Ectodermal cell (in vitro differentiated cells): ENCODE data around the gene CDC42SE2.

Experiments used
- H3K27ac ChIP-seq: 2 replicates; pipeline ENCODE4 v1.7.0; 2013; ENCODE audit warnings: mild to moderate bottlenecking, low read depth, low read length; ENCODE audit not compliant: insufficient read depth, poor library complexity, severe bottlenecking
- H3K27me3 ChIP-seq: 2 replicates; pipeline ENCODE4 v1.7.0; 2013; ENCODE audit warnings: mild to moderate bottlenecking, low read length; ENCODE audit not compliant: insufficient read depth, control insufficient read depth, poor library complexity, severe bottlenecking
- H3K36me3 ChIP-seq: one replicate; pipeline ENCODE4 v1.7.0; 2013; ENCODE audit warnings: low read length; ENCODE audit not compliant: control insufficient read depth, insufficient read depth
- H3K4me1 ChIP-seq: one replicate; pipeline ENCODE4 v1.7.0; 2013; ENCODE audit warnings: low read length; ENCODE audit not compliant: control insufficient read depth, insufficient read depth
- H3K4me3 ChIP-seq: 2 replicates; pipeline ENCODE4 v1.7.0; 2013; ENCODE audit warnings: low read depth, low read length, control low read depth; ENCODE audit not compliant: insufficient read depth
- H3K9me3 ChIP-seq: 2 replicates; pipeline ENCODE4 v1.7.0; 2013; ENCODE audit warnings: mild to moderate bottlenecking, low read length, moderate library complexity; ENCODE audit not compliant: control insufficient read depth
- WGBS, 2 experiments: methylation state at CpG; one replicate each; pipeline ENCODE4 v1.1.7; 2013; ENCODE audit warnings: missing lambda C conversion rate in 2 of 2; 5-methylcytosine and 5-hydroxymethylcytosine counted together

Gene CDC42SE2

DNA sequence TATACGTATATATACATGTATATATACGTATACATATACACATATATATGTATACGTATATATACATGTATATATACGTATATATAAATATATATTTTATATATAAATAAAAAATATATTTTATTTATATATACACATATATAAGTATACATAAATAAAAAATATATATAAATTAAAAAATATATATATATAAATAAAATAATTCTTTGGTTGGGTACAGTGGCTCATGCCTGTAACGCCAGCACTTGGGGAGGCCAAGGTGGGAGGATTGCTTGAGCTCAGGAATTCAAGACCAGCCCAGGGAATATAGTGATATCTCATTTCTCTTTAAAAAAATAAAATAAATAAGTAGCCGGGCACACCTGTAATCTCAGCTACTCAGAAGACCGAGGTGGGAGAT is 155.0 kb downstream of the CDC42SE2 start:
- H3K27ac ChIP-seq: no peak overlapping the region
- H3K36me3 ChIP-seq: no peaks in the 10 kb centered on the region
- no peaks in the 10 kb centered on the region for H3K9me3 ChIP-seq
- no peak overlapping the region for H3K4me3 ChIP-seq
- no peaks in the 10 kb centered on the region for H3K4me1 ChIP-seq
- 89 to 95% methylated on average over 2 to 3 of the region's 7 CpGs for WGBS, 2 experiments
- H3K27me3 ChIP-seq: no peaks in the 10 kb centered on the region

DNA sequence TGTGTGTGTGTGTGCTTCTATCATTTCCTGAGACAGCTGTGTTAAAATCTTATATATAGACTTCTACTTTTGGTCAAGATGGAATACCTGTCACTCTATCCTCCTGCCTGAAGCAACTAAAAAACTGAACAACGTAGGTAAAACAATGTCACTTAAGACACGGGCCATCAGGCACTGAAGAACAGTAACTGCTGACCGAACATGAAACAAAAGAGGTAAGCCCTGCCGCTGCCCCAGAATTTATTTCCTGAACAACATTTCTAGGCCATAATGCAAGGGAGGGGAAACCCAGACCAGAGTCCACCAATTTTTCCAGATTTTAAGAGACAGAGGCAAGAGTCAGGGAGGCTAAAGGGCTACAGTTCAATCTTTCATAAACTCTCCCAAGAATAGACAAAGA is 156.0 kb downstream of the CDC42SE2 start:
- no peaks in the 10 kb centered on the region for H3K27me3 ChIP-seq
- H3K36me3 ChIP-seq: no peaks in the 10 kb centered on the region
- WGBS, 2 experiments: 92 to 95% methylated on average over 4 of the region's 4 CpGs
- no peak overlapping the region for H3K4me3 ChIP-seq
- no peak overlapping the region for H3K27ac ChIP-seq
- H3K4me1 ChIP-seq: no peaks in the 10 kb centered on the region
- H3K9me3 ChIP-seq: no peaks in the 10 kb centered on the region

DNA sequence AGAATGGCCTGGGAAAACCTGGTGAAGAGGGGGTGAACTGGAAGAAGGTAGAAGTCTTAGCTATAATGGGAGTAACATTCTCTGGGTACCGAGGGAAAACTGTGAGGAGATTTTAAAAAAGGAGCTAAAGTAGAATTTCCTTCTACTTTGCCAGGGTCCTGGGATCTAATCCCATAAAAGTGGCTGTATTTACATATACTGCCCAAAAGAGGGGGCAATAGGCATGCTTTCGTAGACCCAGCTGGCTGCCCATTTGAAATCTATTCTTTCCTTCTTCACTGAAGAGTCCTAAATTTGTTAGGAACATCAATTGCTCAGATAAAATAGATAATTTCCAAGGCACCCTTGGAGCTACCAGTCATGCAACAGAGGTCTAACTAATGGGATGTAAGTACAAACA is 159.2 kb downstream of the CDC42SE2 start:
- Histone ChIP-seq H3K9me3 (no peaks in the 10 kb centered on the region), H3K27ac (no peak overlapping the region), H3K27me3 (no peaks in the 10 kb centered on the region), H3K4me1 (no peaks in the 10 kb centered on the region), H3K36me3 (no peaks in the 10 kb centered on the region), H3K4me3 (no peak overlapping the region)
- 64 to 77% methylated on average over 2 of the region's 2 CpGs for WGBS, 2 experiments

DNA sequence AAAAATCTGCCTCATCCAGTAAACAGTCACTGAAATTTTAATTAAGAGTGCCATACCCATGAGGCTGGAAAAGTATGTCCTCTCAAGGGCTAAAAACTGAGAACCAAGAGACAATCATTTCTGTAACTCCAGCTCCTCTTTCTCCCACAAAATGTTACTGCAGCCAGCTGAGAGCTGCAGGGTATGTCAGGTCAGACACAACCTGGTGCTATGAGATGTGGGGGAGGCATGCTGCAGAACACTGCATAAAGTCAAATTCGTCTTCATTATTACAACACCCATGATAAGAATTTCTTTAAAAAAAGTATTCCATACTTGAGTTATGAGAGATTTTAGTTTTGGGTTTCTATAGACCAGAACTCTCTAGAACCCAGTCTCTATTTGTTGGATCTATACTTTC is 162.2 kb downstream of the CDC42SE2 start:
- Histone ChIP-seq H3K27ac (no peak overlapping the region), H3K9me3 (no peaks in the 10 kb centered on the region), H3K4me1 (no peaks in the 10 kb centered on the region), H3K27me3 (no peaks in the 10 kb centered on the region), H3K4me3 (no peak overlapping the region), H3K36me3 (peaks cover 3% of the 10 kb centered on the region)
- 80% methylated on average over 1 of the region's 1 CpG; no CpG with 5 or more reads in 1 of the 2 experiments for WGBS, 2 experiments

DNA sequence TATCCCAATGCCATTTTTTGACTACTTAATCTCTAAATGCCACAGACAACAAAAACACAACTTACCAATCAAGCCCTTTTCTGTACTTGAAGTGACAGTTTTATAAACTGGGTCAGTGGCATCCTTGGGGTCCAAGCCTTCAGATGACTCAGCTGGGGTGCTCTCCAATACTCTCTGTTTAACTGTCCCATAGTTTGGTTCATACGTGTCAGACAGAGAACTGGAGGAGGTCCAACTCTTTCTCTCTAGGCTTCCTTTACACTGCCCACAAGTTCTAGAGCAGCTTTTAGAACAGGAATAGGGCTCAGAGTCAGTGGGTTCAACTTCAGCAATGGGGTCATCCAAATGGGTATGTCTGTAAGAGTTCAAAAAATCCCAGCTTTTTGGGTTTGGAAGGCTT is 166.9 kb downstream of the CDC42SE2 start:
- Histone ChIP-seq H3K9me3 (no peaks in the 10 kb centered on the region), H3K4me1 (no peaks in the 10 kb centered on the region), H3K27ac (no peak overlapping the region), H3K27me3 (no peaks in the 10 kb centered on the region), H3K36me3 (peaks cover 10% of the 10 kb centered on the region), H3K4me3 (no peak overlapping the region)
- WGBS, 2 experiments: 97 to 100% methylated on average over 1 of the region's 1 CpG

DNA sequence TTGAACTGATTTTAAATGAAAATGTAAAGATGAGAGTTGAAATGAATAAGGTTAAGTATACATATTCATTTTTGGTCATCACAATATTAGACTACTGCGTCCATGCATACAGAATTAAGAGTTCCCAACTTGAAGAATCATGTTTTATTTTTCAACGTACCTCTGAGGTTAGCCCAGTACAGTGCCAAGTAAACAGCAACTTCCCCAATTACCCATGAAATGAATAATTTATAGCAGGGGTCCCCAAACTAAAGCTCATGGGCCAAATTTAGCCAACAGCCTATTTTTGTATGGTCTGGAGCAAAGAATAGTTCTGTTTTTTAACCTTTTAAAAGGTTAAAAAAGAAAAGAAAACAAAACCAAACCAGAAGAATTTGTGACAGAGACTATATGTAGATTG is 167.9 kb downstream of the CDC42SE2 start:
- Histone ChIP-seq H3K4me3 (no peak overlapping the region), H3K9me3 (no peaks in the 10 kb centered on the region), H3K27me3 (no peaks in the 10 kb centered on the region), H3K27ac (no peak overlapping the region), H3K36me3 (peaks cover 10% of the 10 kb centered on the region), H3K4me1 (no peaks in the 10 kb centered on the region)
- 98 to 100% methylated on average over 2 of the region's 2 CpGs for WGBS, 2 experiments

DNA sequence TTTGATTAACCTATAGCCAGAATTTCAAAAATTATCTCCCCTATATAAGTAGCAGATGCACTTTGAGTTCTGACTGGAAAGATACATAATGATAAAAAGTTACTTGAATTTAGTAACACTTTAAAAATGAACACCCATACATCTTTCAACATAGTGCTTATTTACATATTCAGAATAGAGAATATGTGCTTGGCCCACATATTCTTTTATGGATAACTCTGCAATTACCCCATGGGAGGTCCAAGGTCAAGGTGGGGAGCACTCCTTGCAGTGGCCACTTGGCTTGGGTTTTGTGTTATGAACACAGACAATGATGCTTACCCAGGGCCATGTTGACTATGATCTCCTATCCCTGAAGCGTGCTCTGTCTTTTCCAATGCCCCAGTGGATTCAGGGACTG is 169.3 kb downstream of the CDC42SE2 start:
- H3K9me3 ChIP-seq: no peaks in the 10 kb centered on the region
- no peaks in the 10 kb centered on the region for H3K27me3 ChIP-seq
- 94 to 100% methylated on average over 1 of the region's 1 CpG for WGBS, 2 experiments
- H3K36me3 ChIP-seq: peaks cover 13% of the 10 kb centered on the region
- no peak overlapping the region for H3K27ac ChIP-seq
- no peak overlapping the region for H3K4me3 ChIP-seq
- H3K4me1 ChIP-seq: no peaks in the 10 kb centered on the region

DNA sequence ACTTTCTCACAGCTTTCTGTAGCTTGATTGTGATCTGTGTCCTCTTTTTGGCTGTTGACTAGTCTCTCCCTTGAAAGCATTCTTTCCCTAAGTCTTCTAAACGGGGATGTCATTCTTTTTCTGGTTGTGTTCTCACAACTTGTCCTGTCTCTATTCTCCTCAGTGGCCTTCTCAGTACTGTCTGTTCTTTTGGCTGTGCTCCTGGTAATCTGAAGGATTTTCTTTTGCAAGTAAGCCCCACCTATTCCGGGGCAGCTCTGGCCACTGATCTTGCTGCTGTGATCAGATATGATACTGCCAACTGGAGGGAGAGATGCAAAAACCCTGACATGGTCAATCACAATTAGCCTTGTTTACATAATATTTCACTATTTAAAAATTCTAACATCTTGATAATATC is 172.2 kb downstream of the CDC42SE2 start:
- H3K4me1 ChIP-seq: no peaks in the 10 kb centered on the region
- WGBS, 2 experiments: 87 to 94% methylated on average over 2 of the region's 2 CpGs
- no peaks in the 10 kb centered on the region for H3K27me3 ChIP-seq
- H3K27ac ChIP-seq: no peak overlapping the region
- no peak overlapping the region for H3K4me3 ChIP-seq
- H3K36me3 ChIP-seq: peaks cover 10% of the 10 kb centered on the region
- no peaks in the 10 kb centered on the region for H3K9me3 ChIP-seq

DNA sequence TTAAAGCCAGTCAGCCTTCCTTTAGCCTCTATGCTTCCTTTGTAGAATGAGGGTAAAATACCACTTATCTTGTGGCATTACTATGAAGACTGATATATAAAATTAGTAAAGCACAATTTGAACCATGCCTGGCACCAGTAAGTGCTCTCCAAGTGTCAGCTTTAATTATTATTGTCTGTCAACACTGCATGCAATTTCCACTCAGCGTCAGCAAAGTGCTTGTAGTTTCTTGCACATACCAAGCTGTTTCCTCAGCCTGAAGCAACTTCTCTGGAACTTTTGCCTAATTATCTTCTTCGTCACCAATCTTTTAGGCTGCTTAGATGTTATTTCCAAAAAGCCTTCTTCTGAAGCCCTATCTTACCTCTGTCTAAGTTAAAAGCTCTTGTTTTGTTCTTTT is 177.3 kb downstream of the CDC42SE2 start:
- Histone ChIP-seq H3K36me3 (peaks cover 3% of the 10 kb centered on the region), H3K27ac (no peak overlapping the region), H3K27me3 (no peaks in the 10 kb centered on the region), H3K4me1 (no peaks in the 10 kb centered on the region), H3K9me3 (no peaks in the 10 kb centered on the region), H3K4me3 (no peak overlapping the region)
- 93 to 94% methylated on average over 2 of the region's 2 CpGs for WGBS, 2 experiments
